Astrocyte (in vitro differentiated cells and primary cell): ENCODE measurements around the gene ENO2.

Source experiments
- CTCF ChIP-seq: IDR thresholded peaks from 2 replicates; pipeline ENCODE4 v1.5.1; 2011; ENCODE audit warnings: low read depth, mild to moderate bottlenecking, inconsistent platforms, low read length, moderate library complexity; ENCODE audit not compliant: insufficient read depth
- EZH2 ChIP-seq: IDR thresholded peaks from 2 replicates; pipeline ENCODE4 v1.6.1; 2012; ENCODE audit warnings: mild to moderate bottlenecking, low read length, inconsistent platforms; ENCODE audit not compliant: insufficient read depth

- TF ChIP-seq CTCF (no peak), EZH2 (no peak)
These were observed 31.1 kb upstream of the ENO2 start for GRCh38 chr12:6883252-6883651.
